HUDEP-2 (cell line): ENCODE results near the gene CFAP299.
"Not testable (repeated sequence)": the region's sequence is repeated elsewhere in the genome, so short reads cannot be mapped to it uniquely, and the experiment has no call there.

ENCODE experiments used
- DNase-seq, 76 experiments: peaks; one replicate each; lab custom pipeline; 2025; ENCODE audit not compliant: unreplicated experiment in 76 of 76; lab: John Stamatoyannopoulos, UW

Gene CFAP299

GRCh38 chr4:80335554-80336358 is at the start of gene CFAP299:
Gene CFAP299, plus strand, starts transcription at chr4:80335730.
- DNase-seq = peak in 75 of 76 experiments; percentile 9 to 88 (median 74)

GRCh38 chr4:80286451-80286850 is 49.1 kb upstream of the CFAP299 start:
- no peak for DNase-seq

GRCh38 chr4:80290665-80291064 is 44.9 kb upstream of the CFAP299 start:
- not testable (repeated sequence) for DNase-seq

GRCh38 chr4:80294206-80294605 is 41.3 kb upstream of the CFAP299 start:
- DNase-seq = no peak

GRCh38 chr4:80295336-80295735 is 40.2 kb upstream of the CFAP299 start:
- no peak for DNase-seq

- no peak for DNase-seq
These were observed 39.7 kb upstream of the CFAP299 start for GRCh38 chr4:80295826-80296225.

GRCh38 chr4:80301884-80302283 is 33.6 kb upstream of the CFAP299 start:
- DNase-seq = no peak

- DNase-seq = no peak
These were observed 32.8 kb upstream of the CFAP299 start for GRCh38 chr4:80302616-80303223.

GRCh38 chr4:80305466-80305865 is 30.1 kb upstream of the CFAP299 start:
- DNase-seq = no peak

- DNase-seq = no peak
These were observed 29.3 kb upstream of the CFAP299 start for GRCh38 chr4:80306260-80306659.

GRCh38 chr4:80307183-80307735 is 28.3 kb upstream of the CFAP299 start:
- DNase-seq = no peak

GRCh38 chr4:80307774-80308465 is 27.6 kb upstream of the CFAP299 start:
- no peak for DNase-seq

- DNase-seq = no peak
These were observed 27.1 kb upstream of the CFAP299 start for GRCh38 chr4:80308466-80308822.

GRCh38 chr4:80309294-80310004 is 26.1 kb upstream of the CFAP299 start:
- DNase-seq = no peak

- no peak for DNase-seq
These were observed 24.4 kb upstream of the CFAP299 start for GRCh38 chr4:80311130-80311529.

- DNase-seq = no peak
These were observed 23.4 kb upstream of the CFAP299 start for GRCh38 chr4:80312124-80312523.

- DNase-seq = no peak
These were observed 21.9 kb upstream of the CFAP299 start for GRCh38 chr4:80313627-80314026.

- not testable (repeated sequence) for DNase-seq
These were observed 19.7 kb upstream of the CFAP299 start for GRCh38 chr4:80315848-80316247.

GRCh38 chr4:80321341-80321740 is 14.2 kb upstream of the CFAP299 start:
- DNase-seq = no peak

- DNase-seq = no peak
These were observed 13.8 kb upstream of the CFAP299 start for GRCh38 chr4:80321776-80322175.

GRCh38 chr4:80322716-80323115 is 12.8 kb upstream of the CFAP299 start:
- peak in 1 of 76 experiments; percentile 3 for DNase-seq
